HG03354 (cell line): ENCODE results near the gene BIRC7.

Source experiments
- ATAC-seq: cut with Tn5 transposase; IDR thresholded peaks from one replicate; pipeline ENCODE4 v1.9.1; 2021; ENCODE audit warnings: mild to moderate bottlenecking; ENCODE audit not compliant: unreplicated experiment, poor library complexity, severe bottlenecking

The BIRC7 gene

GRCh38 chr20:63287697-63288580 lies 52.2 kb downstream of the BIRC7 start:
- no peak for ATAC-seq

- ATAC-seq = no peak
Observed at GRCh38 chr20:63288581-63289251, 53.0 kb downstream of the BIRC7 start.

GRCh38 chr20:63289311-63290135 lies 53.8 kb downstream of the BIRC7 start:
- ATAC-seq = no peak
